Non-pigmented ciliary epithelial cell (primary cell): ENCODE data around the gene PCDHGC4.
A peak's percentile ranks its signal among the peaks of the same experiment; 100 is the strongest.

Source experiments
- DNase-seq: peaks from one replicate; pipeline ENCODE4 v3.0.0-alpha.2; 2010; ENCODE audit warnings: low read depth

The PCDHGC4 gene

GRCh38 chr5:141484641-141485311 lies at the start of gene PCDHGC4:
PCDHGC4 (plus strand) TSS chr5:141485030; CDS start chr5:141485174, 144 bp downstream.
- no peak for DNase-seq

GRCh38 chr5:141437221-141437620 lies 47.6 kb upstream of the PCDHGC4 start:
- DNase-seq, result no peak

GRCh38 chr5:141439411-141440141 lies 45.3 kb upstream of the PCDHGC4 start:
- no peak for DNase-seq

- no peak for DNase-seq
Observed at GRCh38 chr5:141440341-141440740, 44.5 kb upstream of the PCDHGC4 start.

- no peak for DNase-seq
Observed at GRCh38 chr5:141441571-141442170, 43.2 kb upstream of the PCDHGC4 start.

- DNase-seq, result no peak
Observed at GRCh38 chr5:141465351-141465750, 19.5 kb upstream of the PCDHGC4 start.

GRCh38 chr5:141475625-141476131 lies 9.2 kb upstream of the PCDHGC4 start, which contains the start of gene PCDHGC3:
PCDHGC3 (plus strand) TSS chr5:141475966; CDS start chr5:141476117, 151 bp downstream.
- DNase-seq, result peak; percentile 82

- no peak for DNase-seq
Observed at GRCh38 chr5:141476132-141476911, 8.5 kb upstream of the PCDHGC4 start.

GRCh38 chr5:141477044-141477575 lies 7.7 kb upstream of the PCDHGC4 start:
- no peak for DNase-seq

GRCh38 chr5:141477815-141478214 lies 7.0 kb upstream of the PCDHGC4 start:
- DNase-seq, result no peak

GRCh38 chr5:141478321-141478945 lies 6.4 kb upstream of the PCDHGC4 start:
- DNase-seq, result no peak

- DNase-seq, result no peak
Observed at GRCh38 chr5:141479776-141480175, 5.1 kb upstream of the PCDHGC4 start.

- no peak for DNase-seq
Observed at GRCh38 chr5:141483902-141484301, 928 bp upstream of the PCDHGC4 start.

GRCh38 chr5:141484310-141484640 lies 555 bp upstream of the PCDHGC4 start:
- DNase-seq, result no peak

- no peak for DNase-seq
Observed at GRCh38 chr5:141485321-141486055, 658 bp downstream of the PCDHGC4 start.

GRCh38 chr5:141486091-141486490 lies 1.3 kb downstream of the PCDHGC4 start:
- no peak for DNase-seq

- no peak for DNase-seq
Observed at GRCh38 chr5:141487131-141487530, 2.3 kb downstream of the PCDHGC4 start.

GRCh38 chr5:141488591-141489561 lies 4.0 kb downstream of the PCDHGC4 start, which contains the start of gene PCDHGC5:
PCDHGC5 (plus strand) TSS chr5:141489081; CDS start chr5:141489241, 160 bp downstream.
- DNase-seq, result no peak

GRCh38 chr5:141489841-141490240 lies 5.0 kb downstream of the PCDHGC4 start:
- DNase-seq, result no peak
